Adipocyte (in vitro differentiated cells): ENCODE results near the gene EFNB2.
A peak's percentile ranks its signal among the peaks of the same experiment; 100 is the strongest.

ENCODE experiments used
- DNase-seq: peaks from one replicate; pipeline ENCODE4 v3.0.0-alpha.2; 2015; ENCODE audit warnings: low read depth
- H3K27me3 ChIP-seq: replicated peaks from 2 replicates; pipeline ENCODE4 v1.7.0; 2013; ENCODE audit warnings: mild to moderate bottlenecking, low read length, moderate library complexity; ENCODE audit not compliant: control insufficient read depth, insufficient read depth
- H3K36me3 ChIP-seq: 2 replicates; pipeline ENCODE4 v1.7.0; 2013; ENCODE audit warnings: low read length, mild to moderate bottlenecking, moderate library complexity; ENCODE audit not compliant: control insufficient read depth, insufficient read depth, severe bottlenecking
- H3K4me1 ChIP-seq: 2 replicates; pipeline ENCODE4 v1.7.0; 2013; ENCODE audit warnings: mild to moderate bottlenecking, low read length, moderate library complexity; ENCODE audit not compliant: control insufficient read depth, insufficient read depth
- H3K4me3 ChIP-seq: 2 replicates; pipeline ENCODE4 v1.7.0; 2013; ENCODE audit warnings: mild to moderate bottlenecking, low read length, moderate library complexity
- H3K9ac ChIP-seq: 2 replicates; pipeline ENCODE4 v1.7.0; 2013; ENCODE audit warnings: mild to moderate bottlenecking, low read length, moderate library complexity
- H3K9me3 ChIP-seq: 2 replicates; pipeline ENCODE4 v1.7.0; 2013; ENCODE audit warnings: mild to moderate bottlenecking, low read length, moderate library complexity; ENCODE audit not compliant: control insufficient read depth

EFNB2 gene

GRCh38 chr13:106548064-106548696, 12.7 kb upstream of the EFNB2 start:
- Histone ChIP-seq H3K27me3 (no peaks in the 10 kb centered on the region), H3K4me3 (no peak overlapping the region), H3K9me3 (no peaks in the 10 kb centered on the region), H3K9ac (no peak overlapping the region), H3K4me1 (no peaks in the 10 kb centered on the region), H3K36me3 (peaks cover 33% of the 10 kb centered on the region)
- no peak for DNase-seq

GRCh38 chr13:106541826-106542225, 6.4 kb upstream of the EFNB2 start:
- no peak overlapping the region for H3K9ac ChIP-seq
- DNase-seq: no peak

GRCh38 chr13:106540613-106541012, 5.2 kb upstream of the EFNB2 start:
- no peak overlapping the region for H3K4me3 ChIP-seq
- H3K27me3 ChIP-seq: no peaks in the 10 kb centered on the region
- H3K9ac ChIP-seq: no peak overlapping the region
- H3K4me1 ChIP-seq: peaks cover 14% of the 10 kb centered on the region
- DNase-seq: no peak
- peaks cover 20% of the 10 kb centered on the region for H3K36me3 ChIP-seq
- no peaks in the 10 kb centered on the region for H3K9me3 ChIP-seq

More at GRCh38 chr13:106541826-106542225, 6.4 kb upstream of the EFNB2 start:
- H3K9me3 ChIP-seq: no peaks in the 10 kb centered on the region
- H3K4me1 ChIP-seq: peaks cover 14% of the 10 kb centered on the region
- no peak overlapping the region for H3K4me3 ChIP-seq
- H3K27me3 ChIP-seq: no peaks in the 10 kb centered on the region
- H3K36me3 ChIP-seq: peaks cover 20% of the 10 kb centered on the region

GRCh38 chr13:106537521-106537920, 2.1 kb upstream of the EFNB2 start:
- peaks cover 7% of the 10 kb centered on the region for H3K36me3 ChIP-seq
- no peak overlapping the region for H3K9ac ChIP-seq
- DNase-seq: no peak
- peaks cover 22% of the 10 kb centered on the region for H3K4me1 ChIP-seq
- no peak overlapping the region for H3K4me3 ChIP-seq
- no peaks in the 10 kb centered on the region for H3K27me3 ChIP-seq
- H3K9me3 ChIP-seq: no peaks in the 10 kb centered on the region

GRCh38 chr13:106536244-106537034, 977 bp upstream of the EFNB2 start:
- H3K4me1 ChIP-seq: peaks cover 12% of the 10 kb centered on the region
- DNase-seq: peak; percentile 97
- peak overlapping the region; percentile 60 for H3K9ac ChIP-seq
- no peaks in the 10 kb centered on the region for H3K27me3 ChIP-seq
- H3K4me3 ChIP-seq: peak overlapping the region; percentile 81
- no peaks in the 10 kb centered on the region for H3K9me3 ChIP-seq
- peaks cover 6% of the 10 kb centered on the region for H3K36me3 ChIP-seq

GRCh38 chr13:106534639-106535551, 567 bp downstream of the EFNB2 start:
- Histone ChIP-seq H3K27me3 (no peaks in the 10 kb centered on the region), H3K4me1 (peaks cover 12% of the 10 kb centered on the region), H3K36me3 (no peaks in the 10 kb centered on the region), H3K9ac (no peak overlapping the region), H3K4me3 (peak overlapping the region; percentile 81), H3K9me3 (no peaks in the 10 kb centered on the region)
- peak; percentile 58 for DNase-seq

- H3K4me3 ChIP-seq: peak overlapping the region; percentile 73
- peak overlapping the region; percentile 55 for H3K9ac ChIP-seq
- peaks cover 12% of the 10 kb centered on the region for H3K4me1 ChIP-seq
- no peaks in the 10 kb centered on the region for H3K27me3 ChIP-seq
- H3K36me3 ChIP-seq: no peaks in the 10 kb centered on the region
- H3K9me3 ChIP-seq: no peaks in the 10 kb centered on the region
- peak; percentile 83 for DNase-seq
Measured at GRCh38 chr13:106533943-106534638, 1.4 kb downstream of the EFNB2 start.

- Histone ChIP-seq H3K27me3 (no peaks in the 10 kb centered on the region), H3K4me3 (peak overlapping the region; percentile 73), H3K9ac (peak overlapping the region; percentile 55), H3K4me1 (peaks cover 12% of the 10 kb centered on the region), H3K36me3 (no peaks in the 10 kb centered on the region), H3K9me3 (no peaks in the 10 kb centered on the region)
- DNase-seq: peak; percentile 93
Measured at GRCh38 chr13:106533101-106533942, 2.1 kb downstream of the EFNB2 start.

- Histone ChIP-seq H3K27me3 (no peaks in the 10 kb centered on the region), H3K4me1 (peaks cover 9% of the 10 kb centered on the region), H3K9ac (peak overlapping the region; percentile 34), H3K36me3 (no peaks in the 10 kb centered on the region), H3K9me3 (no peaks in the 10 kb centered on the region), H3K4me3 (peak overlapping the region; percentile 73)
- peak; percentile 55 for DNase-seq
Measured at GRCh38 chr13:106532111-106532929, 3.1 kb downstream of the EFNB2 start.
